ENCODE data around the gene IGFBP3. TPM values are rescaled to one million over a fixed set of nuclear protein-coding genes. Genes with fewer than 3 reads are reported as not detected.

The IGFBP3 gene
- total and polyA plus RNA-seq, 4 donors, result 87.0 to 244 (median 182) TPM

- no peaks in the 10 kb centered on the region for H3K27me3 ChIP-seq (ENCODE audit: control insufficient read depth in 4 of 4, insufficient read depth in 4 of 4, low read length in 3 of 4)
- H3K9ac ChIP-seq (ENCODE audit: low read depth in 1 of 2, low read length in 2 of 2), result no peak overlapping the region
- no peak overlapping the region for H3K4me3 ChIP-seq (ENCODE audit: low read depth in 1 of 3, low read length in 3 of 3)
- DNase-seq (ENCODE audit: low spot score), result no peak
- no peak overlapping the region for H3K27ac ChIP-seq (ENCODE audit: low read depth in 1 of 2, low read length in 2 of 2)
- peaks cover 0 to 3% (median under 1%) of the 10 kb centered on the region in 4 donors for H3K36me3 ChIP-seq (ENCODE audit: control insufficient read depth in 4 of 4, insufficient read depth in 3 of 4, low read depth in 1 of 4, low read length in 3 of 4)
- no peaks in the 10 kb centered on the region for H3K9me3 ChIP-seq (ENCODE audit: control insufficient read depth in 4 of 4, low read length in 3 of 4)
- TF ChIP-seq RAD21 (IDR thresholded peaks at IDR 0.05), result no peak
- TF ChIP-seq, protein P1, sequence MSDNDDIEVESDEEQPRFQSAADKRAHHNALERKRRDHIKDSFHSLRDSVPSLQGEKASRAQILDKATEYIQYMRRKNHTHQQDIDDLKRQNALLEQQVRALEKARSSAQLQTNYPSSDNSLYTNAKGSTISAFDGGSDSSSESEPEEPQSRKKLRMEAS (IDR thresholded peaks at IDR 0.05), result no peak
- TF ChIP-seq ATF3 (IDR thresholded peaks at IDR 0.05), result no peak
- TF ChIP-seq, protein P2, sequence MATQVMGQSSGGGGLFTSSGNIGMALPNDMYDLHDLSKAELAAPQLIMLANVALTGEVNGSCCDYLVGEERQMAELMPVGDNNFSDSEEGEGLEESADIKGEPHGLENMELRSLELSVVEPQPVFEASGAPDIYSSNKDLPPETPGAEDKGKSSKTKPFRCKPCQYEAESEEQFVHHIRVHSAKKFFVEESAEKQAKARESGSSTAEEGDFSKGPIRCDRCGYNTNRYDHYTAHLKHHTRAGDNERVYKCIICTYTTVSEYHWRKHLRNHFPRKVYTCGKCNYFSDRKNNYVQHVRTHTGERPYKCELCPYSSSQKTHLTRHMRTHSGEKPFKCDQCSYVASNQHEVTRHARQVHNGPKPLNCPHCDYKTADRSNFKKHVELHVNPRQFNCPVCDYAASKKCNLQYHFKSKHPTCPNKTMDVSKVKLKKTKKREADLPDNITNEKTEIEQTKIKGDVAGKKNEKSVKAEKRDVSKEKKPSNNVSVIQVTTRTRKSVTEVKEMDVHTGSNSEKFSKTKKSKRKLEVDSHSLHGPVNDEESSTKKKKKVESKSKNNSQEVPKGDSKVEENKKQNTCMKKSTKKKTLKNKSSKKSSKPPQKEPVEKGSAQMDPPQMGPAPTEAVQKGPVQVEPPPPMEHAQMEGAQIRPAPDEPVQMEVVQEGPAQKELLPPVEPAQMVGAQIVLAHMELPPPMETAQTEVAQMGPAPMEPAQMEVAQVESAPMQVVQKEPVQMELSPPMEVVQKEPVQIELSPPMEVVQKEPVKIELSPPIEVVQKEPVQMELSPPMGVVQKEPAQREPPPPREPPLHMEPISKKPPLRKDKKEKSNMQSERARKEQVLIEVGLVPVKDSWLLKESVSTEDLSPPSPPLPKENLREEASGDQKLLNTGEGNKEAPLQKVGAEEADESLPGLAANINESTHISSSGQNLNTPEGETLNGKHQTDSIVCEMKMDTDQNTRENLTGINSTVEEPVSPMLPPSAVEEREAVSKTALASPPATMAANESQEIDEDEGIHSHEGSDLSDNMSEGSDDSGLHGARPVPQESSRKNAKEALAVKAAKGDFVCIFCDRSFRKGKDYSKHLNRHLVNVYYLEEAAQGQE (IDR thresholded peaks at IDR 0.05), result no peak
- no peak for TF ChIP-seq RXRA (IDR thresholded peaks at IDR 0.05)
- no peak for TF ChIP-seq FOXA2 (IDR thresholded peaks at IDR 0.05)
- TF ChIP-seq HNF4A (conservative IDR thresholded peaks at IDR 0.05), result no peak
- TF ChIP-seq TAF1 (conservative IDR thresholded peaks at IDR 0.05), result no peak
- no peak for TF ChIP-seq CTCF (IDR thresholded peaks at IDR 0.05; ENCODE audit: low read depth, low read length, missing input control)
- no peak for TF ChIP-seq ZBTB33 (IDR thresholded peaks at IDR 0.05)
- H3K4me1 ChIP-seq (ENCODE audit: control insufficient read depth in 4 of 4, insufficient read depth in 4 of 4, low read length in 3 of 4), result no peaks in the 10 kb centered on the region
Observed at GRCh38 chr7:45909561-45909960, 11.5 kb downstream of the IGFBP3 start.

GRCh38 chr7:45902820-45903219 lies 18.3 kb downstream of the IGFBP3 start:
- H3K36me3 ChIP-seq (ENCODE audit: control insufficient read depth in 4 of 4, insufficient read depth in 3 of 4, low read depth in 1 of 4, low read length in 3 of 4), result no peaks in the 10 kb centered on the region
- 91% methylated on average over 1 of the region's 1 CpG for WGBS
- no peaks in the 10 kb centered on the region for H3K27me3 ChIP-seq (ENCODE audit: control insufficient read depth in 4 of 4, insufficient read depth in 4 of 4, low read length in 3 of 4)
- H3K4me3 ChIP-seq (ENCODE audit: low read depth in 1 of 3, low read length in 3 of 3), result no peak overlapping the region
- H3K4me1 ChIP-seq (ENCODE audit: control insufficient read depth in 4 of 4, insufficient read depth in 4 of 4, low read length in 3 of 4), result no peaks in the 10 kb centered on the region
- no peaks in the 10 kb centered on the region for H3K9me3 ChIP-seq (ENCODE audit: control insufficient read depth in 4 of 4, low read length in 3 of 4)
- no peak overlapping the region for H3K27ac ChIP-seq (ENCODE audit: low read depth in 1 of 2, low read length in 2 of 2)
- H3K9ac ChIP-seq (ENCODE audit: low read depth in 1 of 2, low read length in 2 of 2), result no peak overlapping the region
- DNase-seq (ENCODE audit: low spot score), result no peak
- TF ChIP-seq EGR1 (IDR thresholded peaks at IDR 0.05; ENCODE audit: low read depth in 2 of 2), result no peak
- no peak for TF ChIP-seq JUND (IDR thresholded peaks at IDR 0.05)
- TF ChIP-seq HNF4A (conservative IDR thresholded peaks at IDR 0.05), result no peak
- no peak for TF ChIP-seq FOXA1 (IDR thresholded peaks at IDR 0.05)
- no peak for TF ChIP-seq FOXA2 (IDR thresholded peaks at IDR 0.05)
- no peak for TF ChIP-seq RXRA (IDR thresholded peaks at IDR 0.05)
- TF ChIP-seq RAD21 (IDR thresholded peaks at IDR 0.05), result peak; percentile 38 to 68
- TF ChIP-seq HNF4G (IDR thresholded peaks at IDR 0.05), result no peak
- peak; percentile 27 for TF ChIP-seq CTCF (IDR thresholded peaks at IDR 0.05; ENCODE audit: low read depth, low read length, missing input control)
- no peak for TF ChIP-seq GABPA (IDR thresholded peaks at IDR 0.05 in 1 of 2, conservative IDR thresholded peaks at IDR 0.05 in 1 of 2)
- no peak for TF ChIP-seq ZBTB33 (IDR thresholded peaks at IDR 0.05)
- TF ChIP-seq, protein P2 (IDR thresholded peaks at IDR 0.05), result no peak

Data from liver (tissue), 9 donors.